Keratinocyte (primary cell): ENCODE data around the gene STIM1.

Experiments used
- EZH2 ChIP-seq: IDR thresholded peaks from one replicate; pipeline ENCODE4 v1.6.1; 2012; ENCODE audit warnings: inconsistent platforms, mild to moderate bottlenecking, low read length, moderate library complexity
- TF ChIP-seq, protein P1 (sequence below), 3 experiments: IDR thresholded peaks in 1 of 3; conservative IDR thresholded peaks in 1 of 3; optimal IDR thresholded peaks in 1 of 3; 2 replicates in 2 of 3; 3 replicates in 1 of 3; pipeline versions ENCODE3 to v1.5.1; 2011; ENCODE audit warnings: low read length in 3 of 3, mild to moderate bottlenecking in 3 of 3, moderate library complexity in 2 of 3, control low read depth in 1 of 3, inconsistent platforms in 1 of 3; ENCODE audit not compliant: insufficient read depth in 2 of 3; ENCODE audit errors: extremely low read depth in 1 of 3

DNA sequence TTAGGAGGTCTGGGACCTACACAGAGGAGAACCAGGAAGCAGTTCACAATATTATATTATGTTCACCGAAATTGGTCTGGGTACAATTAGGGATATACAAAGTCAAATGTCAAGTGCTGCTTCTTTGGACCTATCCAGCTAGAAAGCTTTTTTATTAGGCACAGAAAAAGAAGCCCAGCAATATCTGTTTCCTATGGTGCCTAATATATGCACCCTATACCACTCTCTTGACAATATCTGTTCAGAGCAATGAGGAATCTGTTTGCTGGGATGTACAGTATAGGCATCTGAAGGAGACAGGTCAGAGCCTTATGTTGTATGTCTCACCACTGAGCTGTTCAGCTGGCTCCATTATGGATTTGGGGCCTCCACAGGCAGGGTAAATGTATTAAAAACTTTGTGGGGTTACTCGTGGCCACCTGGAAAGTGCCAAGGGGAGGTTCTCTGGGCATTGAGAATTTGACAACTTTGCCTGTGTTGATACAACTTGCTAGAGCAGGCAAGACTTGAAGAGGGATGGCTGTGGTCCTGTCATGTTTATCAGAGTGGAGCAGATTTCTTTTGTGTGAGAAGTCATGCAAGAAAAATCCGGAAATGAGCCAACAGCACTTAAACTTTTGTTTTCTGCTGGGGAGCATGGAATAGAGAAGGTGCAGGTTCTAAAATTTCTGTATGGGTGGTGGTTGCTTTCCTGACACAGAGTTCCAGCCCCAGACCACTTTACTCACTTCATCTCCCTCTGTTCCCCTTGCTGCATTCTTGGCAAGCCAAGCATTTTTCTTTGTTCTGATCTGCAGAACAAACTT, 10.1 kb downstream of the STIM1 start:
- TF ChIP-seq, protein P1, sequence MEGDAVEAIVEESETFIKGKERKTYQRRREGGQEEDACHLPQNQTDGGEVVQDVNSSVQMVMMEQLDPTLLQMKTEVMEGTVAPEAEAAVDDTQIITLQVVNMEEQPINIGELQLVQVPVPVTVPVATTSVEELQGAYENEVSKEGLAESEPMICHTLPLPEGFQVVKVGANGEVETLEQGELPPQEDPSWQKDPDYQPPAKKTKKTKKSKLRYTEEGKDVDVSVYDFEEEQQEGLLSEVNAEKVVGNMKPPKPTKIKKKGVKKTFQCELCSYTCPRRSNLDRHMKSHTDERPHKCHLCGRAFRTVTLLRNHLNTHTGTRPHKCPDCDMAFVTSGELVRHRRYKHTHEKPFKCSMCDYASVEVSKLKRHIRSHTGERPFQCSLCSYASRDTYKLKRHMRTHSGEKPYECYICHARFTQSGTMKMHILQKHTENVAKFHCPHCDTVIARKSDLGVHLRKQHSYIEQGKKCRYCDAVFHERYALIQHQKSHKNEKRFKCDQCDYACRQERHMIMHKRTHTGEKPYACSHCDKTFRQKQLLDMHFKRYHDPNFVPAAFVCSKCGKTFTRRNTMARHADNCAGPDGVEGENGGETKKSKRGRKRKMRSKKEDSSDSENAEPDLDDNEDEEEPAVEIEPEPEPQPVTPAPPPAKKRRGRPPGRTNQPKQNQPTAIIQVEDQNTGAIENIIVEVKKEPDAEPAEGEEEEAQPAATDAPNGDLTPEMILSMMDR (optimal IDR thresholded peaks at IDR 0.05 in 1 of 3, IDR thresholded peaks at IDR 0.05 in 1 of 3, conservative IDR thresholded peaks at IDR 0.05 in 1 of 3; ENCODE audit: extremely low read depth in 1 of 3, insufficient read depth in 2 of 3, low read length in 3 of 3): no peak
- TF ChIP-seq EZH2: no peak
